ENCODE data around the gene MAP3K3. TPM values are rescaled to one million over a fixed set of nuclear protein-coding genes. Genes with fewer than 3 reads are reported as not detected.

MAP3K3 gene
- total RNA-seq, 1 experiment from 2014 or later: 16.2 TPM

GRCh38 chr17:63696381-63696961, 74.3 kb downstream of the MAP3K3 start:
- Mint-ChIP-seq H3K4me1 (ENCODE audit: low read depth, unreplicated experiment) (no peaks in the 10 kb centered on the region), H3K4me3 (ENCODE audit: unreplicated experiment) (no peak overlapping the region), H3K36me3 (ENCODE audit: insufficient read depth, unreplicated experiment) (peaks cover 8% of the 10 kb centered on the region), H3K27ac (ENCODE audit: unreplicated experiment) (no peak overlapping the region), H3K27me3 (ENCODE audit: insufficient read depth, unreplicated experiment) (no peaks in the 10 kb centered on the region), H3K9me3 (ENCODE audit: unreplicated experiment) (no peaks in the 10 kb centered on the region)
- no TSS peak for BruUV-seq (replicated peaks)
- intact Hi-C loops (cut with micrococcal nuclease; ENCODE audit: unreplicated experiment): loop anchor here (5.0 to 10.0 kb wide), 3 partner anchors 74 to 272 kb away; partner anchors contain the start of genes FTSJ3, MAP3K3 and PSMC5
- Histone ChIP-seq H3K4me3 (ENCODE audit: low read depth, low read length) (no peak overlapping the region), H3K9me3 (no peaks in the 10 kb centered on the region), H3K27me3 (replicated peaks; ENCODE audit: control insufficient read depth, insufficient read depth, low read length) (no peaks in the 10 kb centered on the region), H3K4me1 (no peaks in the 10 kb centered on the region), H3K36me3 (ENCODE audit: control insufficient read depth, insufficient read depth, low read length) (no peaks in the 10 kb centered on the region)
- DNase-seq: peak in 1 of 2 experiments; percentile 52
- TF ChIP-seq CTCF (IDR thresholded peaks at IDR 0.05; ENCODE audit: insufficient read depth in 1 of 2, low read depth in 1 of 2, low read length in 1 of 2, severe bottlenecking in 1 of 2, unreplicated experiment in 1 of 2): peak; percentile 38 to 58
- ChIA-PET CTCF (interaction anchor here (0.8 kb wide), 1 partner anchor 20 kb away, joined by 3 read pairs; no protein-coding TSS in a partner anchor), POLR2A (no interaction called here)

GRCh38 chr17:63697341-63698286, 75.4 kb downstream of the MAP3K3 start:
- H3K27me3 Mint-ChIP-seq (ENCODE audit: insufficient read depth, unreplicated experiment): no peaks in the 10 kb centered on the region
- Histone ChIP-seq H3K9me3 (no peaks in the 10 kb centered on the region), H3K4me3 (ENCODE audit: low read depth, low read length) (no peak overlapping the region), H3K27me3 (replicated peaks; ENCODE audit: control insufficient read depth, insufficient read depth, low read length) (no peaks in the 10 kb centered on the region), H3K36me3 (ENCODE audit: control insufficient read depth, insufficient read depth, low read length) (no peaks in the 10 kb centered on the region), H3K4me1 (no peaks in the 10 kb centered on the region)
- DNase-seq: peak in 1 of 2 experiments; percentile 69
- POLR2A ChIA-PET: interaction anchor here (0.6 to 0.7 kb wide), 2 partner anchors 65 to 76 kb away, joined by 3 to 5 read pairs; partner anchors contain the start of genes CCDC47 and DDX42
- CTCF ChIA-PET: interaction anchor here (1.2 kb wide), 1 partner anchor 86 kb away, joined by 5 read pairs; no protein-coding TSS in a partner anchor
- no TSS peak for BruUV-seq (replicated peaks)
- peaks cover 8% of the 10 kb centered on the region for H3K36me3 Mint-ChIP-seq (ENCODE audit: insufficient read depth, unreplicated experiment)
- intact Hi-C loops (cut with micrococcal nuclease; ENCODE audit: unreplicated experiment): loop anchor here (5.0 to 10.0 kb wide), 3 partner anchors 75 to 273 kb away; partner anchors contain the start of genes FTSJ3, MAP3K3 and PSMC5
- no peak overlapping the region for H3K27ac Mint-ChIP-seq (ENCODE audit: unreplicated experiment)
- H3K9me3 Mint-ChIP-seq (ENCODE audit: unreplicated experiment): no peaks in the 10 kb centered on the region
- peak; percentile 29 to 56 for TF ChIP-seq CTCF (IDR thresholded peaks at IDR 0.05; ENCODE audit: insufficient read depth in 1 of 2, low read depth in 1 of 2, low read length in 1 of 2, severe bottlenecking in 1 of 2, unreplicated experiment in 1 of 2)
- H3K4me1 Mint-ChIP-seq (ENCODE audit: low read depth, unreplicated experiment): no peaks in the 10 kb centered on the region
- peak overlapping the region; percentile 65 for H3K4me3 Mint-ChIP-seq (ENCODE audit: unreplicated experiment)

GRCh38 chr17:63698381-63698885, 76.2 kb downstream of the MAP3K3 start:
- H3K4me1 ChIP-seq: no peaks in the 10 kb centered on the region
- no peaks in the 10 kb centered on the region for H3K9me3 Mint-ChIP-seq (ENCODE audit: unreplicated experiment)
- no peaks in the 10 kb centered on the region for H3K27me3 ChIP-seq (replicated peaks; ENCODE audit: control insufficient read depth, insufficient read depth, low read length)
- TF ChIP-seq CTCF (IDR thresholded peaks at IDR 0.05; ENCODE audit: insufficient read depth in 1 of 2, low read depth in 1 of 2, low read length in 1 of 2, severe bottlenecking in 1 of 2, unreplicated experiment in 1 of 2): no peak
- no peak for DNase-seq
- intact Hi-C loops (cut with micrococcal nuclease; ENCODE audit: unreplicated experiment): loop anchor here (5.0 to 10.0 kb wide), 3 partner anchors 76 to 274 kb away; partner anchors contain the start of genes FTSJ3, MAP3K3 and PSMC5
- H3K4me3 Mint-ChIP-seq (ENCODE audit: unreplicated experiment): peak overlapping the region; percentile 65
- no TSS peak for BruUV-seq (replicated peaks)
- H3K4me1 Mint-ChIP-seq (ENCODE audit: low read depth, unreplicated experiment): no peaks in the 10 kb centered on the region
- H3K4me3 ChIP-seq (ENCODE audit: low read depth, low read length): no peak overlapping the region
- no peak overlapping the region for H3K27ac Mint-ChIP-seq (ENCODE audit: unreplicated experiment)
- ChIA-PET POLR2A (interaction anchor here (0.6 to 0.7 kb wide), 2 partner anchors 66 to 75 kb away, joined by 3 to 5 read pairs; partner anchors contain the start of genes CCDC47 and DDX42), CTCF (interaction anchor here (1.0 to 1.2 kb wide), 2 partner anchors 12 to 86 kb away, joined by 3 to 5 read pairs; no protein-coding TSS in a partner anchor)
- H3K36me3 Mint-ChIP-seq (ENCODE audit: insufficient read depth, unreplicated experiment): peaks cover 8% of the 10 kb centered on the region
- H3K36me3 ChIP-seq (ENCODE audit: control insufficient read depth, insufficient read depth, low read length): no peaks in the 10 kb centered on the region
- no peaks in the 10 kb centered on the region for H3K27me3 Mint-ChIP-seq (ENCODE audit: insufficient read depth, unreplicated experiment)
- no peaks in the 10 kb centered on the region for H3K9me3 ChIP-seq

All from Caco-2 (cell line).